Suprapubic skin (tissue), 3 donors: ENCODE results near the gene WNK2.

ENCODE experiments used
- CTCF ChIP-seq, 2 donors: fragments of 200-600 bp in 1 of 2; fragments of 450-650 bp in 1 of 2; sonication (generic) in 1 of 2; IDR thresholded peaks; one replicate each; pipeline ENCODE4 v1.5.1; 2016 to 2019; ENCODE audit warnings: antibody characterized with exemption in 2 of 2, mild to moderate bottlenecking in 1 of 2, moderate library complexity in 1 of 2
- POLR2AphosphoS5 ChIP-seq, 3 donors: sonication (generic); formaldehyde crosslinking; IDR thresholded peaks; one replicate each; pipeline ENCODE4 v1.6.1; 2017; ENCODE audit warnings: antibody characterized with exemption in 3 of 3

GRCh38 chr9:93155716-93156474, 28.0 kb upstream of the WNK2 start:
- no peak for TF ChIP-seq CTCF (IDR thresholded peaks at IDR 0.05)
- TF ChIP-seq POLR2AphosphoS5 (IDR thresholded peaks at IDR 0.05), result no peak
